Measurements from ENCODE around the gene SLC16A5.

DNA sequence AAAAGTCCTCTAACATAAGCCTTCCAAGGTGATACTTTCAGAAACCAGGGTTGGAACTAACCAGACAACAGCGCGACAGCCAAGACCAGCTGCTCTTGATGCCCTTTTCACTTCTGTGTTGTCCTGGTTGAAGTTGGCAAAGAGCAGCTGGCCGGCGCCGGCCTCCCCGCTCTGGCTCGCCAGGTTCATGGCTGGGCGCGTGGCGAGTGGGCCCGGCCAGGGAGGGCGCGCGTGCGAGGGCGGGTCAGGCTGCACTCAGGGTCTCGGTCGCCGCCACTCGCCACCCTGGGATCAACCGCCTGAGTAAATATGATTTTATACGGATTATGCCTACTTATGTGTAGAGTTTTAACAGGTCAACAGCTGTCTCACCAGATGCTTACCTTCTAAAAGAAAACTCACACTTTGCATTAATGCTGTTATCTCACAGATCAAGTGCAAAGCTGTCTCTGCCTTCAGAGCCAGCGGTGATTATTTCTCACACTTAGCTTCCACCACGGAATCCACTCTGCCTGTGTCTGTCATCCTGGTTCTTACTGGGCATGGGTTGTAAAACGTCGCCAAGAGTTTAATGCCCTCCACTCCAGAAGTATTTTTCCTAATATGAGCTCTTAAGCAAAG lies 27.2 kb upstream of the SLC16A5 start:
- no peak for TF ChIP-seq CTCF (IDR thresholded peaks at IDR 0.05)
- no peak for TF ChIP-seq POLR2A (IDR thresholded peaks at IDR 0.05)
- TF ChIP-seq EP300 (IDR thresholded peaks at IDR 0.05): no peak

Data from gastroesophageal sphincter (tissue), 3 donors.